ENCODE results near the gene PARD6G.

The PARD6G gene

GRCh38 chr18:80210312-80211083, 36.8 kb downstream of the PARD6G start:
- no peak for DNase-seq

DNA sequence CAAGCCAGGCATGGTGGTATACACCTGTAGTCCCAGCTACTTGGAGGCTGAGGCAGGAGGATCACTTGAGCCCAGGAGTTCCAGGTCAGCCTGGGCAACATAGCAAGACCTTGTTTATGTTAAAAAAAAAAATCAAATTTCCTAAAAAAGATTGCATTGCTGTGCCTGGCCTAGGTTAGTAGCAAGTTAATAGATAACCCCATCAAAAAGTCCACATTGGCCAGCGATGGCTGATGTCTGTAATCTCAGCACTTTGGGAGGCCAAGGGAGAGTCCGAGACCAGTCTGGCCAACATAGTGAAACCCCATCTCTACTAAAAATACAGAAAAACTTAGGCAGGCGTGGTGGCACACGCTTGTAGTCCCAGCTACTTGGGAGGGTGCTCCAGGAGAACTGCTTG, 38.7 kb downstream of the PARD6G start:
- no peak for DNase-seq

- DNase-seq: no peak
Observed at GRCh38 chr18:80205294-80205693, 42.0 kb downstream of the PARD6G start.

DNA sequence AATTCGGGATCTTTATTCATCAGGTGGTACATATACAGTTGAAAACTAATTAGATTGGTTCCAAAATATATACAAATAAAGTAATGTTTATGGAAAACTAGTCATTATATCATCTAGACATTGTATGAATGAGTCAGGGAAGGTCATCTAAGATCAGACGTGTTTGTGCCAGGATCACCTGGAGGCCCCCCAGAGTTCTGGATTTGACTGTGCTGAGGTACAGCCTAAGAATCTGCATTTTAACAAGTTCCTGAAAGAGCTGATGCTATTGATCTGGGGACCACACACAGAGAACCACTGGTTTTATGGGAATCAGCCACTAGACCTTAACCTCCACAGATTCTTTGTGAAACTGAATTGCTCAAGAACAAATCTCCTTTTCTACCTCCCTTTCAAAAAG, 43.2 kb downstream of the PARD6G start:
- DNase-seq: no peak

GRCh38 chr18:80203249-80203648, 44.1 kb downstream of the PARD6G start:
- no peak for DNase-seq

DNA sequence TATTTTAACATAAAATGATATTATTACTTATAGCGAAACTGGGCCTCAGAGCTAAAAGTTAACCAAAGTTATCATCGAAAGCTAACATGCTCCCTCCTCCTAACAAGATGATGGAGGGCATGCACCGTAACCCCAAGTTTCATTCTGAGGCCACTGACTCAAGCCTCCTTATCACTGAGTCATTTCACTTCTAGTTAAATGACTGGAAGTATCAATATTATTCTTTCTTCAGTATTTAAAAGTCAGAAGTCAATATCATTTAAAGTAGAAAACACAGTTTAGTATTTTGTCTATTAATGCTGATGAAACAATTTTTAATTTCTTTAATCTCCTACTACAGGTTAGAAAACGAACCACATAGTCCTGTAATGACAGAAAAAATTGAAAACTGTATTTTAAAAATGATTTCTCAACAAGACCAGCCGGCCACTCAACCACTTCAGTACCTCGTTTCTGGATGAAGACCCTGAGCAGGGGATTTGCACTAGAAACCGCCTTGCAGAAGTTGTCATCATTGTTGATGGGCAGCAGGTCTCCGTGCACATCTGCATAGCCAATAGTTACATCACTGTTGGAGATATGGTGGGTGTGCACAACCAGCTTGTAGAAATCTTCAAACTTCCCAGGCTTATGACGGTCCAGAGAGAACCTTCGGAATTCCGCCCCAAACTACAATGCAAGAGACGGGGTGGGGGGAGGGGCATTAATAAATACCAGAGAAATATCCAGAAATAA, 44.9 kb downstream of the PARD6G start:
- no peak for DNase-seq

DNA sequence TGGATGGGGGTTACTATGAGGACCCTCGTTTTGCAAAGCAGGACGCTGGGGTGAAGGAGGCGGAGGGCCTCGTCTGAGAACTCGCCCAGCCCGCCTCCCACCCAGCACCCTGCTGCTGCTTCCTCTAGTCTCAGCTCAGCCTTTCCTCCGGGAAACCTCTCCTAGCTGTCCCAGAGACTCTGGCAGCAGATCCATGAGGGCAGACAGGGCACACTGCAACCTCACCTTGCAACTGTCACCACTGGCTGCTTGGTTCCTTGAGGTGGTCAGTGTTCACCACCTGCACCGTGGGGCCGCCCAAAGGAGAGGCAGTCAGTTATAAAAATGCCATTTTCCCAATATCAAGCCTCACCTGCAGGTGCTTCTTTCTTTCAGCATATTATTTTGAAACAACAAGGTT, 45.6 kb downstream of the PARD6G start:
- no peak for DNase-seq

- DNase-seq: no peak
Observed at GRCh38 chr18:80200932-80201672, 46.2 kb downstream of the PARD6G start.

DNA sequence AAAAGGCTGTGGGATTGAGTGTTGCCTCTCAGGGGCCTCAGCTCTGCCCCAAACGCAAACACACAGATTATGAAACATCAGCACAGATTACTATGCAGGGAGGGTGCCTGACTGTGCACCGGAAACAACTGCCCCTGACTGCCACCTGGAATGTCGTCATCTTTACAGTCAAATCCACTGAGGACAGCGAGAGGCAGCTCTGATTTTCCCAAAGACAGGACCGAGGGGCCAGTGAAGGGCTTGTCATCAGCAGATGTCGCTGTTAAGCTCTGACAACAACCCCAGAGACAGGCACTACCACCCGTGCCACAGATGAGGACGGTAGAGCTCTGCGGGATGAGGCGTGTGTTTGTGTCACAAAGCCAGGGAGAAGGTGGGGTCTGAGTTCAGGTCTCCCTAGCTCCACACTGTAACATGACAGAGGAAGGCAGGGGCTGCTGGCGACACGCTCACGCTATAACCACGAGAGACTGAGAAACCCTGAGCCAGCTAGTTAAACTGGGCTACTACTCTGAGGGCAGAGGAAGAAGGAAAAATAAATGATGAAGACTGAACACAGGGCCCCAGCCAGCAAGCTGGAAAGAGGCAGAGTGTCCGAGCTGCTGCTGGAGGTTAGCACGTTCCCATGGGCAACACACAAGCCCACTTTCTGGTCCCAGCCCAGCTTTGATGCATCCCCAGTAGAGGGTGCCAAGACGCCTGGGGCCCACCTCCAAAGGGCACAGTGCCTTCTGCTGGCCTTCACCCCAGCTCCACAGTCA, 47.0 kb downstream of the PARD6G start:
- no peak for DNase-seq

- no peak for DNase-seq
Observed at GRCh38 chr18:80198994-80199748, 48.1 kb downstream of the PARD6G start.

DNA sequence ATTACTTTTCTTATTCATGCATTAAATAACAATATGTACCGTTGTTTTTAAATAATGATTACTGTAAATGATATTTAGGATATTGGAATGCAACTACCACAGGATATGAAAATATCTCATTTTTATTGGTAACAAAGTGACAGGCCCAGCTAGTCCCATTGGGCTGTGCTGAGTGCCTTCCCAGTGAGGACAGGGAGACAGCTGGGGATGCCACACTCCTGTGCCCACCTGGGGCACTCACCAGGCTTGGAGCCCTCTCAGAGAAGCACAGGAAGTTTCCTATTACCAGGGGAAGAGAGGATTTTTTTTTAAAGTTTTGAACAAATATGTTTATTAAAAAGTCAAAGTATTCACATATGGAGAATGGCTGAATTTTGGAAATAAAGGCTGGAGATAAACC, 48.9 kb downstream of the PARD6G start:
- no peak for DNase-seq

GRCh38 chr18:80197528-80197927, 49.8 kb downstream of the PARD6G start:
- no peak for DNase-seq

DNA sequence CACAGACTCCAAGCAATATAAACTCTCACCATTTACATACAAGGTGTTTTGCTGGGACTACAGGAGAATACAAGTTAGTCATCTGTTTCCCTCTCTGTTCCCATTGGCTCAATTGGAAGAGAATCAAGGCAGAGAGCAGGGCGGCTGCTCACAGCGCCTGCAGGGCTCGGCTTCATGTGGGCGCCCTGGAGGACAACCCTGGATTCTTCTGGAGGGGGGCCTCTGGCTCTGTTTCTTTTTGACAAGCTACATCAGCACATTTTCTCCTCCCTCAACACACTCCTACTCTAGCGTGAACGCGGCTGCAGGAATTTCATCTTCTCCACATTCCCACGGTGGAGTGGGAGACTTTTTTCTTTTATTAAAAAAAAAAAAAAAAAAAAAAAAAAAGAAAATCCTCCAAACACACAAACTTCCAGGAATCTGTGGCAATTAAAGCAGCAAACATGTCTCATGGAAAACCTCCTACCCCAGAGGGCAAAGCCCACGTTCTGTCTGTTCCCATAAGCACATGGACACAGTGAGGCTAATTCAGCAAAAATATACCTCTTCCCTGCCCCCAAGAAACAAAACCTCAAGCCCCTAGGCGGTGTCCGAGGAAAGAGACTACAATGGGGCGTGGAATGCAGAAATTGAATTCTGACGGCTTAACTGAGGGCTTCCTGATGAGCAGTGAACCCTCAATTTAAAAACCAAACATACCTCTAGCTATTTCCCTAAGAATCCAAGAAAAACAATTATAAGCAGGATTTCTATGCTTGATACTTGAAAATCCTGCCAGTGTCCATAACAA, 50.6 kb downstream of the PARD6G start:
- no peak for DNase-seq

- DNase-seq: no peak
Observed at GRCh38 chr18:80194874-80195570, 52.3 kb downstream of the PARD6G start.

DNA sequence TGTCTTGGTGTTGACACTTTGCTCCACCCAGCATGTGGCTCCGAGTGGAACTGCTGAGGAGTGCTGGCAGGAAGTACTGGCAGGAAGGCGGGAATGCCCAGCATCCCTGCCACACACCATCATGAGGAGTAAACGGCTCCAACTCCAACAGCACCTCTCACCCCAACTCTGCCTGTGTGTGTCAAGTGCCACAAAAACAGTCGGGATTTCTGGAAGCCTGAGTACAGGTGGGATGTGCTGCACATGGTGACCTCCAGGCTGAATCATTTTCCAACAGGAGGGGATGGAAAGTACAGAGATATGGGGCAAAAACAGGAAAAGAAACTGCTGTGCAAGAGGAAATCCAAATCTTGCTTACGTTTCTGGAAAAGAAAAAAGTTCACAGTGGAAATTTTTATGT, 53.6 kb downstream of the PARD6G start:
- DNase-seq: no peak

- DNase-seq: no peak
Observed at GRCh38 chr18:80192653-80193385, 54.5 kb downstream of the PARD6G start.

DNA sequence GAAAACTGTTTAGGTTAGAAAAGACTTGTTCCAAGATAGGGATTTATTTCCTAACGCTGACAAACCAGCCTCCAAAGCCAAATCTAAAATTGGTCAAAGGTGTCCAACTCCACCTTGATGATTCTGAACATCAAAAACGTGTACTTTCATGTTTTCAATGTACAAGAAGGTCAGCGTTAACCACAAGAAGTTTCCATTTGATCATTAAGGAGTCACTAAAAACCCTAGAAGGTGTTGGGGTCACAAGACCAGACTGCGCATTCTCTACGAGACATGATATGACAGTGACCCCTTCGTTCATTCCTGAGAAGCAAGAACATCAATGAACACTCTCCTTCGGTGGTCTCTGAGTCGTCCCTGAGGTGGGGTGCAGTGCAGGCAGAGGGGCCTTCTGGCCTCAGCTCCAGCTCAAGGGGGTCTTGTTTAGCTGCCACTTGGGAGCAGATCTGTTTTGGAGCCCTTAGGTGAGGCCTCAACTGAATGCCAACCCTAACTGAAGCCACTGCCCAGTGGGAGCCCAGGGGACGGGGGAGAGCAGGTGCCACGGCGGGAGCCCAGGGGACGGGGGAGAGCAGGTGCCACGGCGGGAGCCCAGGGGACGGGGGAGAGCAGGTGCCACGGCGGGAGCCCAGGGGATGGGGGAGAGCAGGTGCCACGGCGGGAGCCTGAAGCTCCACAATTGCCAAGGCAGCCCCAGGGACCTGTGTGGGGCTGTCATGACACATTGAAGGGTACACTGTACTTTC, 55.2 kb downstream of the PARD6G start:
- DNase-seq: no peak

DNA sequence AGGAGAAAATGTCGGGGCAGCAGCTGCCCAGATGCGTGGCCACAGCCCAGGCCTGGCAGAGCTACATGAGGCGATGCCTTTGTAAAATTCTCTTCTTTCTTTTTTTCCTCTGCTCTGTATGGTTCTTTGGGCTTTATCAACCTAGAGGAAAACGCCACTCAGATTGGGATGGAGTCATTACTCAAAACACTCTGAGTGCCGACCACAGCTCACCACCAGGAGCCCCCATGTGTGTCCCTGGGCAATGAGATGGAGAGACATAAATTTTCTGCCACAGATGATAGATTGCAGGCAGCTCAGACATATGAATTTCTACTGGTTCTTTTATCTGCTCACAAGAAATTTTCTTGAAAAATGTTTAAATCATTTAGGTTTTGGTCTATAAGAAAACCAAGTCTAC, 56.0 kb downstream of the PARD6G start:
- DNase-seq: no peak

GRCh38 chr18:80190311-80190710, 57.0 kb downstream of the PARD6G start:
- no peak for DNase-seq

Data from bone marrow (tissue), 2 donors.